ENCODE results near the gene STING1.

The STING1 gene

GRCh38 chr5:139475865-139476617 lies 6.5 kb downstream of the STING1 start:
- Histone ChIP-seq H3K9me3 (ENCODE audit: insufficient read depth, low read depth, low read length) (no peaks in the 10 kb centered on the region), H3K4me3 (ENCODE audit: low read length) (no peak overlapping the region), H3K9ac (ENCODE audit: low read depth, low read length) (no peak overlapping the region), H3K27me3 (ENCODE audit: insufficient read depth, low read length) (no peaks in the 10 kb centered on the region), H3K27ac (ENCODE audit: low read depth, low read length) (no peak overlapping the region), H3K36me3 (ENCODE audit: insufficient read depth, low read length) (no peaks in the 10 kb centered on the region), H3K4me1 (ENCODE audit: insufficient read depth, low read length) (peaks cover 18% of the 10 kb centered on the region)
- 93% methylated on average over 10 of the region's 13 CpGs for WGBS

GRCh38 chr5:139474890-139475791 lies 7.4 kb downstream of the STING1 start:
- Histone ChIP-seq H3K36me3 (ENCODE audit: insufficient read depth, low read length) (no peaks in the 10 kb centered on the region), H3K27ac (ENCODE audit: low read depth, low read length) (no peak overlapping the region), H3K27me3 (ENCODE audit: insufficient read depth, low read length) (no peaks in the 10 kb centered on the region), H3K4me1 (ENCODE audit: insufficient read depth, low read length) (peaks cover 18% of the 10 kb centered on the region), H3K4me3 (ENCODE audit: low read length) (no peak overlapping the region), H3K9me3 (ENCODE audit: insufficient read depth, low read depth, low read length) (no peaks in the 10 kb centered on the region), H3K9ac (ENCODE audit: low read depth, low read length) (no peak overlapping the region)
- 91% methylated on average over 13 of the region's 13 CpGs for WGBS

GRCh38 chr5:139473565-139473964 lies 9.0 kb downstream of the STING1 start:
- peaks cover 18% of the 10 kb centered on the region for H3K4me1 ChIP-seq (ENCODE audit: insufficient read depth, low read length)
- H3K9ac ChIP-seq (ENCODE audit: low read depth, low read length): no peak overlapping the region
- H3K4me3 ChIP-seq (ENCODE audit: low read length): no peak overlapping the region
- H3K9me3 ChIP-seq (ENCODE audit: insufficient read depth, low read depth, low read length): no peaks in the 10 kb centered on the region
- no peaks in the 10 kb centered on the region for H3K27me3 ChIP-seq (ENCODE audit: insufficient read depth, low read length)
- peak overlapping the region; percentile 81 for H3K27ac ChIP-seq (ENCODE audit: low read depth, low read length)
- H3K36me3 ChIP-seq (ENCODE audit: insufficient read depth, low read length): no peaks in the 10 kb centered on the region
- 78% methylated on average over 2 of the region's 2 CpGs for WGBS

GRCh38 chr5:139473105-139473504 lies 9.5 kb downstream of the STING1 start:
- H3K4me1 ChIP-seq (ENCODE audit: insufficient read depth, low read length): peaks cover 18% of the 10 kb centered on the region
- no peaks in the 10 kb centered on the region for H3K9me3 ChIP-seq (ENCODE audit: insufficient read depth, low read depth, low read length)
- 18% methylated on average over 8 of the region's 8 CpGs for WGBS
- H3K27me3 ChIP-seq (ENCODE audit: insufficient read depth, low read length): no peaks in the 10 kb centered on the region
- H3K4me3 ChIP-seq (ENCODE audit: low read length): no peak overlapping the region
- peak overlapping the region; percentile 81 for H3K27ac ChIP-seq (ENCODE audit: low read depth, low read length)
- H3K9ac ChIP-seq (ENCODE audit: low read depth, low read length): no peak overlapping the region
- H3K36me3 ChIP-seq (ENCODE audit: insufficient read depth, low read length): no peaks in the 10 kb centered on the region

DNA sequence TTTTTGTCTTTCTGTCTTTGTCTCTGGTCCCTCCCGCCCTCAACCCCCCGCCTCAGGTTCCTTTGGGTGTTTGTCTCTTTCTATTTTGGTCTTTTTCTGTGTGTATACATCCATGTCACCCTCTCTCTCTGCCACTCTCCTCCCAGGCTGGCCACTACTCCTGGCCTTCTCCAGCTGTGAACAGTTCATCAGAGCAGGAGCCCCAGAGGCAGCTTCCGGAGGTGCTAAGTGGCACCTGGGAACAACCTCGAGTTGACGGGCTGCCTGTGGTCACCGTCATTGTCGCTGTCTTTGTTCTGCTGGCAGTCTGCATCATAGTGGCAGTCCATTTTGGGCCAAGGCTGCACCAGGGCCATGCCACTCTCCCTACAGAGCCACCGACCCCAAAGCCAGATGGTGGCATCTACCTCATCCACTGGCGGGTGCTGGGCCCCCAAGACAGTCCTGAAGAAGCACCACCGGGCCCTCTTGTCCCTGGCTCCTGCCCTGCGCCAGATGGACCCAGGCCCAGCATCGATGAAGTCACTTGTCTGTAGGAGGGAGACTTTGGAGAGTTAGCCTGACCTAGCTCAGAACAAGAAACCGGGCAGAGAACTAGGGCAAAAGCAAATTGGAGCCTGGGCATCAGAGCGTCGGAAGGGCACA lies 10.1 kb downstream of the STING1 start:
- Histone ChIP-seq H3K36me3 (ENCODE audit: insufficient read depth, low read length) (no peaks in the 10 kb centered on the region), H3K4me1 (ENCODE audit: insufficient read depth, low read length) (peaks cover 18% of the 10 kb centered on the region), H3K9me3 (ENCODE audit: insufficient read depth, low read depth, low read length) (no peaks in the 10 kb centered on the region), H3K27ac (ENCODE audit: low read depth, low read length) (peak overlapping the region; percentile 81; the same call in 1 of the 2 replicates), H3K27me3 (ENCODE audit: insufficient read depth, low read length) (no peaks in the 10 kb centered on the region), H3K9ac (ENCODE audit: low read depth, low read length) (no peak overlapping the region), H3K4me3 (ENCODE audit: low read length) (no peak overlapping the region)
- WGBS: 65% methylated on average over 14 of the region's 15 CpGs

DNA sequence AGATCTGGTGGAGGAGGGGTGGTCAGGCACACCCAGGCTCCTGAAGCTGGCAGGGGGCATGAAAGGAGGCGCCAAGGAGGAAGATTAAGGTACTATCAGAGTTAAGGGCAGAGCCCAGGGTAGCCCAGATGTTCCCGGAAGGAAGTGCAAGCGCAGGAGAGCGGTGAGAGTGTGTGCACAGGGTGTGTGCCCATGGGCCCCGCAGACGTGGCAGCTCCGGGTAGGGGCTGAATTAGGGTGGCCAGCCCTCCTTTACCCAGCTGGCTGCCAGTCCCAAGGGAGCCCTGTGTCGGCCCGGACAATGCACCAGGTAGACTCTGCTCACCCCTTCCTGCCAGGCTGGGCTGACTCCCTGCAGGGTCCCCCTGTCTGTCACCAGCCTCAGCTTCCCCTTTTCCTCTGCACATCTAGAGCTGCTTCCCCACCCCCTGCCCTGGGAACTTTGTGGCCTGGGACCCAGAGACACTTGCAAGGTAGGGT lies 11.7 kb downstream of the STING1 start, which contains the start of gene SMIM33:
Gene SMIM33, plus strand, starts transcription at position 184 of the 480 bp plus-strand sequence. Its CDS starts 118 bp downstream, at position 302.
- Histone ChIP-seq H3K36me3 (ENCODE audit: insufficient read depth, low read length) (no peaks in the 10 kb centered on the region), H3K9me3 (ENCODE audit: insufficient read depth, low read depth, low read length) (no peaks in the 10 kb centered on the region), H3K9ac (ENCODE audit: low read depth, low read length) (no peak within 1 kb of the TSS), H3K27me3 (ENCODE audit: insufficient read depth, low read length) (no peaks in the 10 kb centered on the region), H3K4me3 (ENCODE audit: low read length) (no peak within 1 kb of the TSS), H3K27ac (ENCODE audit: low read depth, low read length) (no peak within 1 kb of the TSS), H3K4me1 (ENCODE audit: insufficient read depth, low read length) (peaks cover 18% of the 10 kb centered on the region)
- 88% methylated on average over 9 of the region's 9 CpGs for WGBS

DNA sequence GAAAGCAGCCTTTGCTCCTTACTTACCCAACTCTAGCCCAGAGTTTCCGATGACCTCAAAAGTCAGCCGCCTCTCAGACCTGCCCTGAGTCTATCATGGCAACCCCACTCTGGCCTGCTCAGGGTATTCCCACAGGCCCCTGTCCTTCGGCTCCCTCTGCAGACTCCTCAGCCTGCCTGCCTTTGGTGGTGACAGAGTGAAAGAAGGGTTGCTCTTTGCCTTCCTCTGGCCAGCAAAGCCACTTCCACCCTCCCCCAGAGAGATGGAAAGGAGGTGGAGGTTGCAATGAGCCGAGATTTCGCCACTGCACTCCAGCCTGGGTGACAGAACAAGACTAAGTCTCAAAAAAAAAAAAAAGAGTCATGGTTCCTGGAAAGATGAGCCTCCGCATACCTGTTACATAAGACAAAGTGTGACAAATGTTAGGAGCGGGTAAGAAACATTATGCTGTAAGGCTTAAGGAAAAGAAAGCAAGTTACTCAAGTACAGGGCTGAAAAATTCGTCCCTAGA lies 14.1 kb downstream of the STING1 start:
- WGBS: 86% methylated on average over 8 of the region's 8 CpGs
- Histone ChIP-seq H3K27ac (ENCODE audit: low read depth, low read length) (no peak overlapping the region; the same call in 1 of the 2 replicates), H3K9me3 (ENCODE audit: insufficient read depth, low read depth, low read length) (no peaks in the 10 kb centered on the region), H3K4me1 (ENCODE audit: insufficient read depth, low read length) (peaks cover 12% of the 10 kb centered on the region), H3K4me3 (ENCODE audit: low read length) (no peak overlapping the region), H3K27me3 (ENCODE audit: insufficient read depth, low read length) (no peaks in the 10 kb centered on the region), H3K36me3 (ENCODE audit: insufficient read depth, low read length) (no peaks in the 10 kb centered on the region), H3K9ac (ENCODE audit: low read depth, low read length) (no peak overlapping the region)

- H3K27ac ChIP-seq (ENCODE audit: low read depth, low read length): peak within 1 kb of the TSS; percentile 59; the same call in 1 of the 2 replicates
- no peaks in the 10 kb centered on the region for H3K9me3 ChIP-seq (ENCODE audit: insufficient read depth, low read depth, low read length)
- no peaks in the 10 kb centered on the region for H3K36me3 ChIP-seq (ENCODE audit: insufficient read depth, low read length)
- no peak within 1 kb of the TSS for H3K4me3 ChIP-seq (ENCODE audit: low read length)
- H3K27me3 ChIP-seq (ENCODE audit: insufficient read depth, low read length): no peaks in the 10 kb centered on the region
- H3K9ac ChIP-seq (ENCODE audit: low read depth, low read length): no peak within 1 kb of the TSS
- H3K4me1 ChIP-seq (ENCODE audit: insufficient read depth, low read length): peaks cover 20% of the 10 kb centered on the region
- 67% methylated on average over 10 of the region's 10 CpGs for WGBS
Observed at GRCh38 chr5:139462586-139463276, 19.8 kb downstream of the STING1 start, which contains the start of gene ECSCR. Gene ECSCR (minus strand): TSS chr5:139462743. CDS start chr5:139462670, 73 bp downstream.

DNA sequence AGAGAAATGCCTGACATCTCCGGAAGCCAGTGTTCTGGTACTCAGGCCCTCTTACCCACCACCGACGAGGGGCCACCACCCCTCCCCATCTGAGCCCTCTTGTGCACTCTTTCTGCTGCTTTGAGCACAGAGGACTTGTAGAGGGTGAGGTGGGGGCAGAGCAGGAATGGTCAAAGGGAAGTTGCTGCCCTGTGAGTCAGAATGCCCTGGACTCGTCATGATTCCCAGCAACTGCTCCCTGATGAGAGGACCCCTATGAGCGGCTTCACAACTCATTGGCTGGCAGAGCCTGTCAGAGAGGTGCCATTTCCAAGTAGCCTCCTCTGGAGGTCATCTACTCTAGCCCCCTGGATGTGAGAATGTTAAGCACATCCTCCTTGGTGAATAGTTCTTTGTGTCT lies 20.9 kb downstream of the STING1 start:
- Histone ChIP-seq H3K4me1 (ENCODE audit: insufficient read depth, low read length) (peaks cover 20% of the 10 kb centered on the region), H3K9me3 (ENCODE audit: insufficient read depth, low read depth, low read length) (no peaks in the 10 kb centered on the region), H3K9ac (ENCODE audit: low read depth, low read length) (no peak overlapping the region), H3K27ac (ENCODE audit: low read depth, low read length) (peak overlapping the region; percentile 59; the same call in 1 of the 2 replicates), H3K4me3 (ENCODE audit: low read length) (no peak overlapping the region), H3K27me3 (ENCODE audit: insufficient read depth, low read length) (no peaks in the 10 kb centered on the region), H3K36me3 (ENCODE audit: insufficient read depth, low read length) (no peaks in the 10 kb centered on the region)
- 72% methylated on average over 5 of the region's 5 CpGs for WGBS

- no peaks in the 10 kb centered on the region for H3K36me3 ChIP-seq (ENCODE audit: insufficient read depth, low read length)
- H3K27ac ChIP-seq (ENCODE audit: low read depth, low read length): no peak overlapping the region; the same call in 1 of the 2 replicates
- H3K9me3 ChIP-seq (ENCODE audit: insufficient read depth, low read depth, low read length): no peaks in the 10 kb centered on the region
- H3K9ac ChIP-seq (ENCODE audit: low read depth, low read length): no peak overlapping the region
- H3K27me3 ChIP-seq (ENCODE audit: insufficient read depth, low read length): no peaks in the 10 kb centered on the region
- peaks cover 20% of the 10 kb centered on the region for H3K4me1 ChIP-seq (ENCODE audit: insufficient read depth, low read length)
- H3K4me3 ChIP-seq (ENCODE audit: low read length): no peak overlapping the region
- WGBS: 84% methylated on average over 7 of the region's 7 CpGs
Observed at GRCh38 chr5:139461176-139461575, 21.4 kb downstream of the STING1 start.

Measured in HUES64 (cell line).